Tibial nerve (tissue), 4 donors: ENCODE results near the gene DLGAP3. TPM values are rescaled to one million over a fixed set of nuclear protein-coding genes. Genes with fewer than 3 reads are reported as not detected.

Source experiments
- DNase-seq, 2 donors: peaks; one replicate each; pipeline ENCODE4 v3.0.0-alpha.2; 2019; ENCODE audit warnings: low spot score in 2 of 2
- H3K27ac ChIP-seq, 4 donors: fragments of 200-600 bp; sonication (generic) in 3 of 4; one replicate each; pipeline ENCODE4 v1.5.1; 2017 to 2019; ENCODE audit warnings: mild to moderate bottlenecking in 1 of 4
- H3K27me3 ChIP-seq, 2 donors: fragments of 200-600 bp; sonication (generic) in 1 of 2; one replicate each; pipeline versions ENCODE4 v1.5.1 to v1.6.0; 2017 to 2019
- H3K36me3 ChIP-seq, 3 donors: fragments of 200-600 bp; sonication (generic); one replicate each; pipeline ENCODE4 v1.5.1; 2018 to 2019
- H3K4me1 ChIP-seq, 4 donors: fragments of 200-600 bp; sonication (generic) in 3 of 4; one replicate each; pipeline ENCODE4 v1.5.1; 2017 to 2019
- H3K4me3 ChIP-seq, 4 donors: fragments of 200-600 bp; sonication (generic) in 3 of 4; one replicate each; pipeline ENCODE4 v1.5.1; 2017 to 2019; ENCODE audit warnings: mild to moderate bottlenecking in 1 of 4, moderate library complexity in 1 of 4
- H3K9me3 ChIP-seq, 4 donors: fragments of 200-600 bp; sonication (generic) in 3 of 4; one replicate each; pipeline ENCODE4 v1.5.1; 2017 to 2019
- EP300 ChIP-seq, 2 donors: sonication (generic); formaldehyde crosslinking; IDR thresholded peaks; one replicate each; pipeline ENCODE4 v1.6.1; 2017; ENCODE audit warnings: antibody characterized with exemption in 2 of 2, mild to moderate bottlenecking in 1 of 2
- POLR2A ChIP-seq, 2 donors: fragments of 450-650 bp; IDR thresholded peaks; one replicate each; pipeline ENCODE4 v1.6.1; 2017; ENCODE audit warnings: antibody characterized with exemption in 2 of 2, mild to moderate bottlenecking in 2 of 2, moderate library complexity in 2 of 2
- WGBS, 2 donors: methylation state at CpG; one replicate each; pipeline ENCODE4 v1.1.5; 2018; 5-methylcytosine and 5-hydroxymethylcytosine counted together
- total RNA-seq, 4 donors: library from RNA; depleted of rRNA; stranded (reverse); fragments of >200 nt; gene quantifications; one replicate each; pipeline ENCODE4 v1.1.0, GENCODE V29; 2016
- TF ChIP-seq, protein P1 (sequence below), 5 experiments: fragments of 200-600 bp in 3 of 5; fragments of 450-650 bp in 2 of 5; sonication (generic) in 3 of 5; IDR thresholded peaks; one replicate each; pipeline ENCODE4 v1.5.1; 2016 to 2019; ENCODE audit warnings: antibody characterized with exemption in 5 of 5, mild to moderate bottlenecking in 3 of 5, moderate library complexity in 2 of 5

DLGAP3 gene
- total RNA-seq, 4 donors from 2014 or later, result 0.42 to 0.87 (median 0.78) TPM; not detected in 1

DNA sequence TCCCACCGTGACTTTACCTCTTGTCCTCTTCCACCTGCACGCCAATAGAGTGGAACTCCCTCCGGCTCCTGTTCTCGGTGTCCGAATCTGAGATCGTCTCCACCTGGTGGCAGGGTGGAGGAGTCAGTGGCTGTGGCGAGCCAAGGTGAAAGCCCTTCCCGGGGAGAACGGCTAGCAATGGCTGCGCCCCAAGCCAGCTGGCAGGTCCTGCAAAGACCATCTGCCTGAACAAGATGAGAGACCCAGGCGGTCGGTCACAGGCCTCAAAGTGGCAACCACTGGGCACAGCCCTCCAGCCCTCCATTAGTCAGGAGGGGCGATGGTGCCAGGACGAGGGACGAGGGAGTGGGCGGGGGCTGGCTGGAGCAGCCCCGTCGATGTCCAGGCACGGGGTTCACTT, 44.5 kb downstream of the DLGAP3 start:
- H3K36me3 ChIP-seq, result no peaks in the 10 kb centered on the region
- no peak for DNase-seq
- TF ChIP-seq, protein P1, sequence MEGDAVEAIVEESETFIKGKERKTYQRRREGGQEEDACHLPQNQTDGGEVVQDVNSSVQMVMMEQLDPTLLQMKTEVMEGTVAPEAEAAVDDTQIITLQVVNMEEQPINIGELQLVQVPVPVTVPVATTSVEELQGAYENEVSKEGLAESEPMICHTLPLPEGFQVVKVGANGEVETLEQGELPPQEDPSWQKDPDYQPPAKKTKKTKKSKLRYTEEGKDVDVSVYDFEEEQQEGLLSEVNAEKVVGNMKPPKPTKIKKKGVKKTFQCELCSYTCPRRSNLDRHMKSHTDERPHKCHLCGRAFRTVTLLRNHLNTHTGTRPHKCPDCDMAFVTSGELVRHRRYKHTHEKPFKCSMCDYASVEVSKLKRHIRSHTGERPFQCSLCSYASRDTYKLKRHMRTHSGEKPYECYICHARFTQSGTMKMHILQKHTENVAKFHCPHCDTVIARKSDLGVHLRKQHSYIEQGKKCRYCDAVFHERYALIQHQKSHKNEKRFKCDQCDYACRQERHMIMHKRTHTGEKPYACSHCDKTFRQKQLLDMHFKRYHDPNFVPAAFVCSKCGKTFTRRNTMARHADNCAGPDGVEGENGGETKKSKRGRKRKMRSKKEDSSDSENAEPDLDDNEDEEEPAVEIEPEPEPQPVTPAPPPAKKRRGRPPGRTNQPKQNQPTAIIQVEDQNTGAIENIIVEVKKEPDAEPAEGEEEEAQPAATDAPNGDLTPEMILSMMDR (IDR thresholded peaks at IDR 0.05), result no peak
- TF ChIP-seq POLR2A (IDR thresholded peaks at IDR 0.05) (no peak), EP300 (IDR thresholded peaks at IDR 0.05) (no peak)
- peaks cover 0 to 8% (median 1%) of the 10 kb centered on the region in 4 donors for H3K9me3 ChIP-seq
- H3K27me3 ChIP-seq, result peaks cover 0 to 56% of the 10 kb centered on the region in 2 donors
- no peak overlapping the region for H3K4me3 ChIP-seq
- 20 to 25% methylated on average over 15 to 19 of the region's 19 CpGs for WGBS, 2 donors
- no peak overlapping the region for H3K27ac ChIP-seq
- peaks cover 0 to 15% (median 6%) of the 10 kb centered on the region in 4 donors for H3K4me1 ChIP-seq

DNA sequence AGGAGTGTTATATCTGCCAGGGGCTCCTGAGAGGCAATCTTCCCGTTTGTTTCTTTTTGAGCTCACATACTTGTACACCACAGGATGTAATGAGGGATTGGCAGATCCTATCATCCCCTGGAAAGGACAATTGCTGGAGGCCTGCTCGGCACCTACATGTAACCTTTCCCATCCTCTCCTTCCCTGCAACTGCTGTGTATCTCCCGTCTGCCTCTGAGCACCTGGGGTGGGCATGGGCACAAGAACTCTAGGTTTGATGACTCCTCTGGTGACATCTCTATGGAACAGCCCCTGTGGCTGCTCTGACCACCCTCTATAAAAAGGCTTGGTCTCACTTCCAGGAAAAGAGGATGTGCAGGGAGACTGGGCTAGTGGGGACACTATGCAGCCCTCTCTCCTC, 44.9 kb downstream of the DLGAP3 start:
- Histone ChIP-seq H3K36me3 (no peaks in the 10 kb centered on the region), H3K27ac (no peak overlapping the region), H3K27me3 (peaks cover 0 to 58% of the 10 kb centered on the region in 2 donors), H3K4me3 (no peak overlapping the region), H3K4me1 (peaks cover 0 to 15% (median 6%) of the 10 kb centered on the region in 4 donors), H3K9me3 (peaks cover 0 to 8% (median 1%) of the 10 kb centered on the region in 4 donors)
- WGBS, 2 donors, result 57 to 64% methylated on average over 3 of the region's 3 CpGs
- TF ChIP-seq, protein P1 (IDR thresholded peaks at IDR 0.05), result no peak
- TF ChIP-seq POLR2A (IDR thresholded peaks at IDR 0.05) (no peak), EP300 (IDR thresholded peaks at IDR 0.05) (no peak)
- DNase-seq, result no peak

DNA sequence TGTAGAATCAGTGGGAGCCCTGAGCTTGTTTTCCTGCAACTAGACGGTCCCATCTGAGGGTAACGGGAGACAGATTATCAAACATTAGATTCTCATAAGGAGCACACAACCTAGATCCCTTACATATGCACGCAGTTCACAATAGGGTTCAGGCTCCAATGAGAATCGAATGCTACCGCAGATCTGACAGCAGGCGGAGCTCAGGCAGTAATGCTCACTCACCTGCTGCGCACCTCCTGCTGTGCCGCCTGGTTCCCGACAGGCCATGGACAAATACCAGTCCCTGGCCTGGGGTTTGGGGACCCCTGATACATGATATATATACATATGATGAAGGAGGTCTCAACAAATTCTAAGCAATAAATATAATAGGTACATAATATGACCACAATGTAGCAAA, 50.2 kb downstream of the DLGAP3 start:
- DNase-seq, result no peak

DNA sequence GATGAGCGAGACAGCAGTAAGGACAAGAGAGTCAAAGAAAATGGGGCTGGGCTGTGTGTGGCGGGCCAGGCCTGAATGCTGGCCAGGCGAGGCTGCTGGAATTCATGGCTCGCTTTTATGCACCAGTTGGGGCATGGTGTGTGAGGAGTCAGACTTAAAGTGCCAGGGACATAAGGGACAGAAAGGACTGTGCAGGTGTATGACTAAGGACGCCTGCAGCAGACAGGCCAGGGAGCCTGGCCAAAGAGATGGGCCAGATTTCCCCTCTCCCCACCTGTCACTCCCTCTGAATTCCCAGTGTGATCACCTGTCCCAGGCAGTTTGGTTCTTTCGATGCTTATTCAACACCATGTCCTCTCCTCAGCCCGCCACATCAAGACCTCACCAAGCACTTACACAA, 53.0 kb downstream of the DLGAP3 start:
- Histone ChIP-seq H3K9me3 (peaks cover 0 to 6% (median 1%) of the 10 kb centered on the region in 4 donors), H3K27ac (no peak overlapping the region), H3K27me3 (peaks cover 0 to 66% of the 10 kb centered on the region in 2 donors), H3K36me3 (no peaks in the 10 kb centered on the region), H3K4me1 (no peaks in the 10 kb centered on the region), H3K4me3 (no peak overlapping the region)
- no peak for DNase-seq
- TF ChIP-seq, protein P1 (IDR thresholded peaks at IDR 0.05), result no peak
- no peak for TF ChIP-seq EP300 (IDR thresholded peaks at IDR 0.05)
- TF ChIP-seq POLR2A (IDR thresholded peaks at IDR 0.05), result no peak
- 68 to 74% methylated on average over 7 of the region's 7 CpGs for WGBS, 2 donors

More for the DNA sequence above, 50.2 kb downstream of the DLGAP3 start:
- H3K36me3 ChIP-seq, result no peaks in the 10 kb centered on the region
- TF ChIP-seq POLR2A (IDR thresholded peaks at IDR 0.05), result no peak
- TF ChIP-seq EP300 (IDR thresholded peaks at IDR 0.05), result no peak
- TF ChIP-seq, protein P1 (IDR thresholded peaks at IDR 0.05), result no peak
- no peak overlapping the region for H3K27ac ChIP-seq
- no peaks in the 10 kb centered on the region for H3K4me1 ChIP-seq
- peaks cover 0 to 69% of the 10 kb centered on the region in 2 donors for H3K27me3 ChIP-seq
- 77 to 80% methylated on average over 9 of the region's 9 CpGs for WGBS, 2 donors
- H3K9me3 ChIP-seq, result peaks cover 0 to 8% (median 1%) of the 10 kb centered on the region in 4 donors
- no peak overlapping the region for H3K4me3 ChIP-seq

DNA sequence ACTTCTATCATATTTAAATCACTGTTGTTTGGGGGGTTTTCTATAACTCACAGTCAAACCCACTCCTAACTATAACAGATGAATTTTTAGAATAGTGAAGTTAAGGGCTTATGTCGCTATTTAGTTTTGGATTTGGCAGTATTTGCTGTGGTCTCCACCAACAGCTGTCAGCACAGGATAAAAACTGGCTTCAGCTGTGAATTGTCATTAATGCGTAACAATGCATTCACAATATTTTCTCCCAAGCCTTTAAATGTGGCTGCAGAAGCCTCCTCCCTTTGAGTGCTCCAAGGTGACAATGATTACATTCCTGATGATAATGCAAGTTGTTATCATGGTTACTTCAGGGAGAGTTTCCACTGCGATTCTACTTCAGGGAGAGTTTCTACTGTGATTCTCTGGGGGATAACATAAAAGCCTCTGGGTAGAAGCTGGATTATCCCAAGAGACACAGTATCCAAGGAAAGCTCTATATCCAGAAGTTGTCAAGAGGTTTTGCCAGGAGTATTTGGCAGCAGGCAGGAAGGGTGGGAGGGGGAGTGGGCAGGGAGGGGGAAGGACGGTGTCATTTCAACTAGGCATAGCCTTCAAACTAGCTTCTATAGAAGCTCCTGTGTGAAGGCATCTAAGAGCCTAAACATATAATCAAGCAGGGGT, 55.0 kb downstream of the DLGAP3 start:
- no peak for DNase-seq
- no peaks in the 10 kb centered on the region for H3K36me3 ChIP-seq
- 69 to 75% methylated on average over 4 of the region's 4 CpGs for WGBS, 2 donors
- no peaks in the 10 kb centered on the region for H3K4me1 ChIP-seq
- TF ChIP-seq POLR2A (IDR thresholded peaks at IDR 0.05) (no peak), EP300 (IDR thresholded peaks at IDR 0.05) (no peak)
- TF ChIP-seq, protein P1 (IDR thresholded peaks at IDR 0.05), result no peak
- H3K4me3 ChIP-seq, result no peak overlapping the region
- peaks cover 0 to 56% of the 10 kb centered on the region in 2 donors for H3K27me3 ChIP-seq
- no peak overlapping the region for H3K27ac ChIP-seq
- H3K9me3 ChIP-seq, result no peaks in the 10 kb centered on the region
